ENCODE results near the gene TMEM273.

TMEM273 gene

GRCh38 chr10:49151025-49151445, 37.2 kb downstream of the TMEM273 start:
- Mint-ChIP-seq H3K4me1 (ENCODE audit: low read depth in 2 of 2) (peaks cover 4 to 10% of the 10 kb centered on the region in 2 donors), H3K4me3 (no peak overlapping the region), H3K27ac (no peak overlapping the region), H3K9me3 (peaks cover 2 to 11% of the 10 kb centered on the region in 2 donors), H3K36me3 (ENCODE audit: insufficient read depth) (peaks cover 1% of the 10 kb centered on the region), H3K27me3 (peaks cover 5 to 23% of the 10 kb centered on the region in 2 donors)
- ATAC-seq (replicated peaks) (no peak), DNase-seq (no peak)

- no peak for DNase-seq
- Mint-ChIP-seq H3K36me3 (ENCODE audit: insufficient read depth) (peaks cover 2% of the 10 kb centered on the region), H3K27ac (no peak overlapping the region), H3K4me3 (no peak overlapping the region), H3K27me3 (peaks cover 5 to 27% of the 10 kb centered on the region in 2 donors), H3K4me1 (ENCODE audit: low read depth in 2 of 2) (peaks cover 4 to 10% of the 10 kb centered on the region in 2 donors), H3K9me3 (peaks cover 2 to 11% of the 10 kb centered on the region in 2 donors)
- ATAC-seq (replicated peaks): no peak
Measured at GRCh38 chr10:49150426-49150825, 37.8 kb downstream of the TMEM273 start.

DNA sequence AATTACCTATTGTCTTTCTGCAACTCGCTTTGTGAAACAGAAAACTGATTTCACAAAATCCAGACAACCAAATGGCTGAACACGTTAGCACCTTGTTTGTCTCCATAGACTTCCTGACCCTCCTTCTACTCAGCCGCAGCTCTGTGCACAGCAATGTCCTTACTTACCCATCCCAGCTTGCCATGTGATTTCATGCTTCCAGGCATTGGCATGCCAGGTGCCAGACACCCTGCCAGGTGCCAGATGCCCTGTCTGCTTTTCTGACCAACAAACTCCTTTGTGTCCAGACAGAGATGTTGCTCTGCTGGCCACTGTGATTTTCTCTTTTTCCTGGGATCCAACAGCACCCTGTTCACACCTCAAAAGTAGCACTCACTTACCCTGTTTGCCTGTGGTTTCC, 38.3 kb downstream of the TMEM273 start:
- Mint-ChIP-seq H3K9me3 (peaks cover 2 to 11% of the 10 kb centered on the region in 2 donors), H3K27ac (peak overlapping the region in 1 of 2 donors; percentile 25), H3K27me3 (peaks cover 10 to 32% of the 10 kb centered on the region in 2 donors), H3K4me3 (no peak overlapping the region), H3K4me1 (ENCODE audit: low read depth in 2 of 2) (peaks cover 4 to 10% of the 10 kb centered on the region in 2 donors), H3K36me3 (ENCODE audit: insufficient read depth) (peaks cover 2% of the 10 kb centered on the region)
- no peak for DNase-seq
- ATAC-seq (replicated peaks): no peak

DNA sequence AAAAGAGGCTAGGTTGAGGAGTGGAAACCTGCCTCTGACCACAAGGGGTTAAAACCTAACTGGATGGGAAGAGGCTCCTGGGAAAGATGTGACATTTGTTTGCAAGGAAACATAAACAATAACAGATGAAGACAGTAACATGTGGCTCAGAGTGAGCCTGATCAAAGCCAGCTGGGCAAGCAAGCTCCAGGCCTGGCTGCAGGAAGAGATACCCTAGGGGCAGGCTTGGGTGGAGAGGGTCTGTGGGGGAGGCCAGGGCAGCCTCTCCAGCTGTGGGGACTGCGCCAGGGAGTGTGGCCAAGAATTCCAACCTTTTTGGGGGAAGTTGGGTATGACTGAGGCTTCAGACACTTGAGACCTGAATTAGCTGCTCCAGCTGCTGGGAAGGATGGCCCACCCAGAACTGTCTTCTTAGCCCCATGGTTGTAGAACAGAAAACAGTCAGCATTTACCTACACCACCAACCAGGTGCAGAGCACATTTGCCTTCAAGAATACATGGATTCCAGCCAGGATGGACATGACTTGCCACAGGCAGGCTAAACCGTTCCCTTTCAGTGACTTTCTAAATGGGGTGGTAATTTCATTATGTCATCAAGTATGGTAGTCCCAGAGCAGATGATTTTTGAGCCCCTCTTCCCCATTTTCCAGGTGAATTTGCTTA, 44.0 kb downstream of the TMEM273 start:
- Mint-ChIP-seq H3K4me3 (no peak overlapping the region), H3K9me3 (peaks cover 2 to 11% of the 10 kb centered on the region in 2 donors), H3K4me1 (ENCODE audit: low read depth in 2 of 2) (no peaks in the 10 kb centered on the region), H3K27ac (no peak overlapping the region), H3K27me3 (peaks cover 14 to 18% of the 10 kb centered on the region in 2 donors), H3K36me3 (ENCODE audit: insufficient read depth) (peaks cover 6% of the 10 kb centered on the region)
- no peak for ATAC-seq (replicated peaks)
- no peak for DNase-seq

- Mint-ChIP-seq H3K4me3 (no peak overlapping the region), H3K4me1 (ENCODE audit: low read depth in 2 of 2) (no peaks in the 10 kb centered on the region), H3K27me3 (peaks cover 11 to 18% of the 10 kb centered on the region in 2 donors), H3K9me3 (peaks cover 2 to 7% of the 10 kb centered on the region in 2 donors), H3K36me3 (ENCODE audit: insufficient read depth) (peaks cover 6% of the 10 kb centered on the region), H3K27ac (no peak overlapping the region)
- no peak for ATAC-seq (replicated peaks)
- DNase-seq: no peak
Measured at GRCh38 chr10:49143249-49143648, 44.9 kb downstream of the TMEM273 start.

DNA sequence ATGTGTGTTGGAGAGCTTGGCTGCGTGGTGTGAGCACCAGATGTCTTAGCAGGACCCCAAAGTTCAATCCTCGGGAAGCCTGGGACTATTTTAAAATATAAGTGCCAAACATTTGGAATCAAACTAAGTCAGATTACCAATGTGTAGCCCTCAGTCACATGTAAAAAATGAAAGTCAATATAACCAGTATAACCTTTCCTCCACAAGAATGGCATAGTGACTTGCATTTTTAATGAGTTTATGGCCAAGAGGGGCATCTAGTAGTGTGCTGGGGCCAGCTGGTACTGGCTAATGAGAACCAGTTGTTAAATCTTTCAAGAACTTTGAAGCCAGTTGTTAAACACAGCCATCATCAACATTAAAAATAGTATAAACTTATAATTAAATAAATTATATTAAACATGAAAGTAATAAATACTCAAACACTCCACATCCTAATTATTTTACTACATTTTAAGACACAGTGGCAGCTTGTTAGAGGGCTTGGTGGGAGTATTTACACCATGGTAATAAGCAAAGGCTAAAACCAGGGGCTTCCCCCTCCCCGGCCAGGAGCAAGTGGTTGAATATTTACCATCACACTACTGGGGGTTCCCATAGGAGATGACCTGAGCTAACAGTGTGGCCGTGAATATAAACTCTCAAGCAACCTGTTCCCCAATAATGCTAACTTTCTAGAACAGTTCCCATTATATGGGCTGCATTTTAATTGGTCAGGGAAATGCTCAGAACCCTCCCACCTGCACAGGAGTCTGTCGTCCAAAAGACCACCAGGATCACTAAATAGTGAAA, 46.5 kb downstream of the TMEM273 start:
- peaks cover 6% of the 10 kb centered on the region for H3K36me3 Mint-ChIP-seq (ENCODE audit: insufficient read depth)
- H3K27me3 Mint-ChIP-seq: peaks cover 10 to 18% of the 10 kb centered on the region in 2 donors
- no peak overlapping the region for H3K27ac Mint-ChIP-seq
- DNase-seq: no peak
- H3K4me3 Mint-ChIP-seq: no peak overlapping the region
- no peak for ATAC-seq (replicated peaks)
- no peaks in the 10 kb centered on the region for H3K4me1 Mint-ChIP-seq (ENCODE audit: low read depth in 2 of 2)
- no peaks in the 10 kb centered on the region for H3K9me3 Mint-ChIP-seq

GRCh38 chr10:49140304-49141177, 47.6 kb downstream of the TMEM273 start:
- DNase-seq (no peak), ATAC-seq (replicated peaks) (no peak)
- peaks cover 14 to 15% of the 10 kb centered on the region in 2 donors for H3K27me3 Mint-ChIP-seq
- H3K4me1 Mint-ChIP-seq (ENCODE audit: low read depth in 2 of 2): peaks cover 5% of the 10 kb centered on the region in 2 donors
- no peaks in the 10 kb centered on the region for H3K9me3 Mint-ChIP-seq
- peaks cover 3% of the 10 kb centered on the region for H3K36me3 Mint-ChIP-seq (ENCODE audit: insufficient read depth)
- H3K27ac Mint-ChIP-seq: no peak overlapping the region
- H3K4me3 Mint-ChIP-seq: no peak overlapping the region

GRCh38 chr10:49139846-49140195, 48.4 kb downstream of the TMEM273 start:
- Mint-ChIP-seq H3K27me3 (peaks cover 10 to 12% of the 10 kb centered on the region in 2 donors), H3K4me3 (no peak overlapping the region), H3K36me3 (ENCODE audit: insufficient read depth) (peaks cover 3% of the 10 kb centered on the region), H3K9me3 (no peaks in the 10 kb centered on the region), H3K27ac (no peak overlapping the region), H3K4me1 (ENCODE audit: low read depth in 2 of 2) (peaks cover 10% of the 10 kb centered on the region in 2 donors)
- ATAC-seq (replicated peaks) (no peak), DNase-seq (no peak)

- Mint-ChIP-seq H3K4me1 (ENCODE audit: low read depth in 2 of 2) (peaks cover 10 to 14% of the 10 kb centered on the region in 2 donors), H3K27me3 (peaks cover 12% of the 10 kb centered on the region in 2 donors), H3K9me3 (no peaks in the 10 kb centered on the region), H3K27ac (no peak overlapping the region), H3K4me3 (no peak overlapping the region), H3K36me3 (ENCODE audit: insufficient read depth) (no peaks in the 10 kb centered on the region)
- no peak for ATAC-seq (replicated peaks)
- no peak for DNase-seq
Measured at GRCh38 chr10:49139028-49139845, 49.0 kb downstream of the TMEM273 start.

GRCh38 chr10:49138361-49138891, 49.8 kb downstream of the TMEM273 start:
- Mint-ChIP-seq H3K27ac (no peak overlapping the region), H3K36me3 (ENCODE audit: insufficient read depth) (no peaks in the 10 kb centered on the region), H3K9me3 (no peaks in the 10 kb centered on the region), H3K4me3 (no peak overlapping the region), H3K4me1 (ENCODE audit: low read depth in 2 of 2) (peaks cover 10 to 15% of the 10 kb centered on the region in 2 donors), H3K27me3 (peaks cover 18 to 20% of the 10 kb centered on the region in 2 donors)
- no peak for ATAC-seq (replicated peaks)
- no peak for DNase-seq

DNA sequence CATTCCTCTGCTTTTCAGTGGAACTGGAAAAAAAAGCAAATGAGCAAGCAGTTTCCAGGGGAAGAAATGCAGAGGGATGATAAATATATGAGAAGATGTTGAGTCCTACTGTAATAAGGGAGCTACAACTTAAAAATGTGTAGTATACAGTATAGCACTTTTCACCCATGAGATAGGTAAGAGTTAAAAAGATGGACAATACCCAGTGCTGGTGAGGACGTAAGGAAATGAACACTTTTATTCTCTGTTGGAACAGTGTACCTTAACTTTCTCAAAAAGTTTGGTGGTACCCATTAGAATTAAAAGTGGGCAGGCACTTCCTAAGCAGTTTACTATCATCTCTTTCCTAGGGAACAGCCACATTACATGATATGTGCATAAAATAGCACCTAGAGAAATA, 51.7 kb downstream of the TMEM273 start:
- Mint-ChIP-seq H3K36me3 (ENCODE audit: insufficient read depth) (no peaks in the 10 kb centered on the region), H3K4me3 (no peak overlapping the region), H3K9me3 (no peaks in the 10 kb centered on the region), H3K27ac (no peak overlapping the region), H3K4me1 (ENCODE audit: low read depth in 2 of 2) (peaks cover 10 to 15% of the 10 kb centered on the region in 2 donors), H3K27me3 (peaks cover 18 to 25% of the 10 kb centered on the region in 2 donors)
- DNase-seq (no peak), ATAC-seq (replicated peaks) (no peak)

DNA sequence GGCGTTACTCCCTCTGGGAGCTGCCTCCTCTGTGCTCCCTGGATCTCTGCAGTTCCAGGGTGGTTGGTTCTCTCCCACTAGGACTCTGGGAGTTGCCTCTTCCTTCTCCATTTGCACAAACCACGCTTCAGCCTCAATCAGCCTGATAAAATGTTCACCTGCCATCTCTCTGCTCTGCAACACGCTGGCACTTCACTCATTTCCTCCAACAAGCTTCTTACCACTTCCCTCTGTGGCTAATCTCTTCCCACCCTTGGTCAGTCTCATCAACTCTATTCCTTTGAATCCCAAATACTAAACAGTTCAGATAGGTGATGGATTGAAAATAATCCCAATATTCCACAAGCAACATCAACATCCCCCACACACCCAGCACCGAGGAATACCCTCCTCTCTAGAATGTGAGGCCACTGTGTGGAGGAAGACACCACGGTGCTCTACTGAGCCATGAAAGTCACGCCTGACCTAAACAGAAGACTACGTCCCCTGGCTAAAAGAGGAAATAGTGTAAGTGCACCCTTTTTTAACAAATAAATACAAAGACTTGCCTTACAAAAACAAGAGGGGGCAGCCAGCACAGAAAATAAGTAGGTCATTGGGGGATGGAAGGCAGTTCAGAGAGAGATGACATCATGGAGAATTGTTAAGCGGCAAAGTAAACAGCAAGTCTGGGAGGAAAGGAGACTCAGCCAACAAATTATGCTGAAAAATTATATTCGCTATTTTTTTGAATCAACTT, 52.4 kb downstream of the TMEM273 start:
- Mint-ChIP-seq H3K27ac (peak overlapping the region in 1 of 2 donors; percentile 1), H3K4me1 (ENCODE audit: low read depth in 2 of 2) (peaks cover 10 to 15% of the 10 kb centered on the region in 2 donors), H3K36me3 (ENCODE audit: insufficient read depth) (no peaks in the 10 kb centered on the region), H3K27me3 (peaks cover 18 to 25% of the 10 kb centered on the region in 2 donors), H3K9me3 (no peaks in the 10 kb centered on the region), H3K4me3 (peak overlapping the region; percentile 1 to 9)
- ATAC-seq (replicated peaks): peak; percentile 49
- no peak for DNase-seq
